SK-N-SH (cell line): ENCODE results near the gene OR51E1. TPM values are rescaled to one million over a fixed set of nuclear protein-coding genes. Genes with fewer than 3 reads are reported as not detected.

ENCODE experiments used
- CTCF ChIA-PET: fragments of 300-600, 350-600 bp; formaldehyde crosslinking; extraction: SDS; loops from one replicate; lab custom pipeline; 2021; lab: Yijun Ruan, JAX
- POLR2A ChIA-PET: fragments of 350-600 bp; sonication (Branson Sonifier 250); formaldehyde crosslinking; extraction: SDS; loops from one replicate; lab custom pipeline; 2020; ENCODE audit warnings: antibody characterized with exemption, inconsistent platforms; lab: Yijun Ruan, JAX
- DNase-seq: peaks from one replicate; pipeline ENCODE4 v3.0.0; 2012
- H2AFZ ChIP-seq: fragments of 200-600 bp; sonication (generic); 2 replicates; pipeline ENCODE4 v1.8.1; 2016; ENCODE audit warnings: antibody characterized with exemption, mild to moderate bottlenecking, low read depth
- H3F3A ChIP-seq: fragments of 200-600 bp; sonication (generic); replicated peaks from 2 replicates; pipeline ENCODE3; 2016; ENCODE audit warnings: antibody characterized with exemption, mild to moderate bottlenecking; ENCODE audit not compliant: insufficient read depth
- H3K27ac ChIP-seq, 2 experiments: fragments of 200-500 bp in 1 of 2; fragments of 200-600 bp in 1 of 2; sonication (Bioruptor generic) in 1 of 2; sonication (generic), shearing (Covaris generic) in 1 of 2; 2 replicates each; pipeline versions ENCODE4 v1.5.1 to v1.6.1; 2014 to 2016; ENCODE audit warnings: low read depth in 2 of 2, inconsistent platforms in 1 of 2, low read length in 1 of 2, mild to moderate bottlenecking in 1 of 2, mixed read lengths in 1 of 2
- H3K27me3 ChIP-seq: fragments of 200-600 bp; sonication (generic), shearing (Covaris generic); 2 replicates; pipeline ENCODE4 v1.6.1; 2016; ENCODE audit warnings: mixed run types; ENCODE audit not compliant: insufficient read depth
- H3K36me3 ChIP-seq, 2 experiments: fragments of 200-500 bp in 1 of 2; fragments of 200-600 bp in 1 of 2; sonication (Bioruptor generic) in 1 of 2; sonication (generic) in 1 of 2; replicated peaks in 1 of 2; 2 replicates each; pipeline versions ENCODE3 to v1.5.1; 2014 to 2016; ENCODE audit warnings: low read length in 1 of 2, mild to moderate bottlenecking in 1 of 2; ENCODE audit not compliant: insufficient read depth in 2 of 2, control insufficient read depth in 1 of 2
- H3K4me1 ChIP-seq, 2 experiments: fragments of 200-500 bp in 1 of 2; fragments of 200-600 bp in 1 of 2; sonication (Bioruptor generic) in 1 of 2; sonication (generic), shearing (Covaris generic) in 1 of 2; 2 replicates each; pipeline versions ENCODE4 v1.5.1 to v1.6.1; 2014 to 2016; ENCODE audit warnings: low read depth in 1 of 2, low read length in 1 of 2, mixed run types in 1 of 2; ENCODE audit not compliant: insufficient read depth in 2 of 2, control insufficient read depth in 1 of 2
- H3K4me2 ChIP-seq: fragments of 200-600 bp; sonication (generic), shearing (Covaris generic); 2 replicates; pipeline ENCODE4 v1.6.1; 2017; ENCODE audit warnings: mixed run types
- H3K4me3 ChIP-seq, 2 experiments: fragments of 200-500 bp in 1 of 2; fragments of 200-600 bp in 1 of 2; sonication (Bioruptor generic) in 1 of 2; sonication (generic), shearing (Covaris generic) in 1 of 2; 2 replicates each; pipeline versions ENCODE4 v1.5.1 to v1.8.1; 2014 to 2016; ENCODE audit warnings: low read depth in 2 of 2, inconsistent platforms in 1 of 2, low read length in 1 of 2, mild to moderate bottlenecking in 1 of 2, mixed read lengths in 1 of 2, moderate library complexity in 1 of 2
- H3K79me2 ChIP-seq: fragments of 200-600 bp; sonication (generic); 2 replicates; pipeline ENCODE4 v1.8.1; 2017; ENCODE audit warnings: mild to moderate bottlenecking; ENCODE audit not compliant: insufficient read depth
- H3K9ac ChIP-seq: fragments of 200-600 bp; sonication (generic); 2 replicates; pipeline ENCODE4 v1.6.1; 2017; ENCODE audit warnings: mixed run types
- H3K9me2 ChIP-seq: fragments of 200-600 bp; sonication (generic); 2 replicates; pipeline ENCODE4 v1.6.1; 2017; ENCODE audit warnings: mixed run types
- H3K9me3 ChIP-seq: fragments of 200-600 bp; sonication (generic); 2 replicates; pipeline ENCODE4 v1.6.1; 2017; ENCODE audit warnings: mixed run types, mild to moderate bottlenecking, moderate library complexity
- H4K20me1 ChIP-seq: fragments of 200-600 bp; sonication (generic); 2 replicates; pipeline ENCODE4 v1.6.1; 2017; ENCODE audit warnings: mild to moderate bottlenecking, mixed run types; ENCODE audit not compliant: insufficient read depth
- CHD2 ChIP-seq: fragments of 150-350 bp; IDR thresholded peaks from 2 replicates; pipeline ENCODE4 v1.6.1; 2018; ENCODE audit warnings: low read length; ENCODE audit not compliant: partially characterized antibody
- CTCF ChIP-seq: fragments of 200-600 bp; sonication (generic); IDR thresholded peaks from 2 replicates; pipeline ENCODE4 v1.6.1; 2017; ENCODE audit warnings: antibody characterized with exemption, mild to moderate bottlenecking, moderate library complexity
- FOSL2 ChIP-seq: IDR thresholded peaks from 2 replicates; pipeline ENCODE4 v1.4.0; 2012; ENCODE audit warnings: low read depth, mild to moderate bottlenecking, moderate library complexity, borderline replicate concordance
- FOXJ3 ChIP-seq: sonication (generic); formaldehyde crosslinking; IDR thresholded peaks from 2 replicates; pipeline ENCODE4 v1.5.1; 2020; ENCODE audit warnings: mild to moderate bottlenecking, missing genetic modification reagents
- GABPA ChIP-seq: IDR thresholded peaks from 2 replicates; pipeline ENCODE4 v1.4.0; 2012; ENCODE audit warnings: low read depth, mild to moderate bottlenecking
- GATA2 ChIP-seq: sonication (generic); formaldehyde crosslinking; IDR thresholded peaks from 2 replicates; pipeline ENCODE4 v1.5.0; 2020; ENCODE audit warnings: mild to moderate bottlenecking, missing genetic modification reagents
- IRF3 ChIP-seq: fragments of 150-350 bp; IDR thresholded peaks from 2 replicates; pipeline ENCODE4 v1.6.1; 2016; ENCODE audit warnings: mild to moderate bottlenecking, low read depth, low read length
- JUND ChIP-seq: IDR thresholded peaks from 2 replicates; pipeline ENCODE4 v1.4.0; 2012
- MAX ChIP-seq: IDR thresholded peaks from 2 replicates; pipeline ENCODE4 v1.4.0; 2012; ENCODE audit warnings: low read depth
- MEF2A ChIP-seq: IDR thresholded peaks from 2 replicates; pipeline ENCODE4 v1.4.0; 2012; ENCODE audit warnings: low read depth, borderline replicate concordance
- MXI1 ChIP-seq: IDR thresholded peaks from 2 replicates; pipeline ENCODE4 v1.6.1; 2012; ENCODE audit warnings: mild to moderate bottlenecking, low read depth, low read length, improper control_type of control experiment
- NFIC ChIP-seq: IDR thresholded peaks from 2 replicates; pipeline ENCODE4 v1.4.0; 2012; ENCODE audit warnings: borderline replicate concordance
- POLR2AphosphoS5 ChIP-seq: IDR thresholded peaks from 2 replicates; pipeline ENCODE4 v1.6.1; 2012; ENCODE audit warnings: low read depth, low read length
- RAD21 ChIP-seq: IDR thresholded peaks from 2 replicates; pipeline ENCODE4 v1.6.1; 2012; ENCODE audit warnings: mild to moderate bottlenecking, low read length
- RCOR1 ChIP-seq: fragments of 150-350 bp; IDR thresholded peaks from 2 replicates; pipeline ENCODE4 v1.6.1; 2017; ENCODE audit warnings: antibody characterized with exemption, low read length
- REST ChIP-seq: IDR thresholded peaks from 2 replicates; pipeline ENCODE4 v1.6.1; 2012; ENCODE audit warnings: mild to moderate bottlenecking, low read depth, low read length, moderate library complexity
- RXRA ChIP-seq: IDR thresholded peaks from 2 replicates; pipeline ENCODE4 v1.4.0; 2012; ENCODE audit warnings: low read depth, mild to moderate bottlenecking, borderline replicate concordance
- SIN3A ChIP-seq: IDR thresholded peaks from 2 replicates; pipeline ENCODE4 v1.6.1; 2012; ENCODE audit warnings: low read depth, mild to moderate bottlenecking, low read length, moderate library complexity, borderline replicate concordance
- TCF12 ChIP-seq: IDR thresholded peaks from 2 replicates; pipeline ENCODE4 v1.4.0; 2012
- TEAD4 ChIP-seq: IDR thresholded peaks from 2 replicates; pipeline ENCODE4 v1.4.0; 2012; ENCODE audit warnings: mild to moderate bottlenecking, borderline replicate concordance; ENCODE audit not compliant: insufficient read depth
- USF2 ChIP-seq: fragments of 150-350 bp; IDR thresholded peaks from 2 replicates; pipeline ENCODE4 v1.6.1; 2017; ENCODE audit warnings: antibody characterized with exemption, low read length, low read depth, borderline replicate concordance
- ZBTB33 ChIP-seq: IDR thresholded peaks from 2 replicates; pipeline ENCODE4 v1.4.0; 2012; ENCODE audit warnings: low read depth, borderline replicate concordance
- WGBS: methylation state at CpG from one replicate; pipeline ENCODE4 v1.1.6; 2017; ENCODE audit warnings: low lambda C conversion rate; 5-methylcytosine and 5-hydroxymethylcytosine counted together
- polyA plus RNA-seq, 3 experiments: library from polyadenylated mRNA; depleted of rRNA; stranded (reverse); fragments of >200 nt; gene quantifications; 2 replicates each; pipeline ENCODE4 v1.2.3, GENCODE V29; 2012

OR51E1 gene
- polyA plus RNA-seq, 1 of the 3 experiments (the other 2 are of a cell fraction), result not detected

- Histone ChIP-seq H3K9me3 (no peaks in the 10 kb centered on the region), H3K9ac (peak within 1 kb of the TSS; percentile 81), H3K4me3 (peak within 1 kb of the TSS; percentile 73 to 79), H3K27ac (peak within 1 kb of the TSS; percentile 80 to 89), H3K27me3 (no peaks in the 10 kb centered on the region), H3K4me1 (peaks cover 0 to 10% of the 10 kb centered on the region in 2 experiments; a peak in 3 of 4 replicates), H4K20me1 (no peaks in the 10 kb centered on the region), H3K9me2 (no peaks in the 10 kb centered on the region), H3K4me2 (peak within 1 kb of the TSS; percentile 76), H3K79me2 (no peaks in the 10 kb centered on the region; the same call in 1 of the 2 replicates), H2AFZ (peak within 1 kb of the TSS; percentile 97), H3K36me3 (peaks cover 12 to 15% of the 10 kb centered on the region in 2 experiments), H3F3A (no peaks in the 10 kb centered on the region)
- 7% methylated on average over 27 of the region's 43 CpGs for WGBS
- peak; percentile 96 for DNase-seq
- ChIA-PET POLR2A (interaction anchor here (1.2 kb wide), 1 partner anchor 9 kb away, joined by 4 read pairs; no protein-coding TSS in a partner anchor), CTCF (interaction anchor here (0.6 to 2.9 kb wide), 5 partner anchors 9 to 57 kb away, joined by 3 to 10 read pairs (median 4); partner anchors contain the start of gene OR51D1)
- no peak for TF ChIP-seq MEF2A
- TF ChIP-seq TEAD4, result no peak
- TF ChIP-seq TCF12, result no peak
- TF ChIP-seq CHD2, result peak; percentile 70
- TF ChIP-seq JUND, result no peak
- peak; percentile 61; the same call in 1 of the 2 replicates for TF ChIP-seq MAX
- no peak for TF ChIP-seq USF2
- TF ChIP-seq FOSL2, result no peak
- TF ChIP-seq GATA2 (CRISPR knock-in tag), result no peak
- no peak for TF ChIP-seq CTCF
- TF ChIP-seq RAD21, result no peak
- TF ChIP-seq MXI1, result 0 out of 2 replicates have a peak, but pooled peaks have one; percentile 28
- TF ChIP-seq NFIC, result no peak; the same call in none of the 2 replicates
- TF ChIP-seq IRF3, result peak; percentile 75
- TF ChIP-seq FOXJ3 (CRISPR knock-in tag), result no peak
- TF ChIP-seq RCOR1, result peak; percentile 23; the same call in 1 of the 2 replicates
- peak; percentile 81; the same call in 1 of the 2 replicates for TF ChIP-seq SIN3A
- peak; percentile 35; the same call in 1 of the 2 replicates for TF ChIP-seq GABPA
- no peak for TF ChIP-seq ZBTB33
- TF ChIP-seq RXRA, result no peak
- TF ChIP-seq REST, result no peak
- TF ChIP-seq POLR2AphosphoS5, result peak; percentile 77
Observed at GRCh38 chr11:4607781-4608666, 35.8 kb upstream of the OR51E1 start, which contains the start of gene TRIM68. Gene TRIM68 (minus strand): TSS chr11:4608231. CDS start chr11:4605504, 2,727 bp downstream.
